Trophoblast cell (in vitro differentiated cells and primary cell): ENCODE results near the gene AFAP1L2.

ENCODE experiments used
- DNase-seq, 2 donors: peaks; one replicate each; pipeline ENCODE4 v3.0.0-alpha.2; 2016
- H2AFZ ChIP-seq: 2 replicates; pipeline ENCODE4 v1.6.1; 2013; ENCODE audit warnings: low read length, moderate library complexity, mild to moderate bottlenecking; ENCODE audit not compliant: insufficient read depth, poor library complexity
- H2AK5ac ChIP-seq: 2 replicates; pipeline ENCODE4 v1.6.1; 2013; ENCODE audit warnings: mild to moderate bottlenecking, low read length
- H2BK120ac ChIP-seq: 2 replicates; pipeline ENCODE4 v1.6.1; 2013; ENCODE audit warnings: low read length, mild to moderate bottlenecking, moderate library complexity; ENCODE audit not compliant: insufficient read depth, poor library complexity
- H2BK12ac ChIP-seq: 2 replicates; pipeline ENCODE4 v1.6.1; 2013; ENCODE audit warnings: mild to moderate bottlenecking, low read length, moderate library complexity
- H2BK5ac ChIP-seq: 2 replicates; pipeline ENCODE4 v1.6.1; 2013; ENCODE audit warnings: low read length, low read depth, moderate library complexity, mild to moderate bottlenecking; ENCODE audit not compliant: poor library complexity
- H3K14ac ChIP-seq: 2 replicates; pipeline ENCODE4 v1.6.1; 2013; ENCODE audit warnings: mild to moderate bottlenecking, low read length
- H3K18ac ChIP-seq: 2 replicates; pipeline ENCODE4 v1.6.1; 2013; ENCODE audit warnings: mild to moderate bottlenecking, low read length
- H3K23ac ChIP-seq: 2 replicates; pipeline ENCODE4 v1.6.1; 2013; ENCODE audit warnings: low read length
- H3K27ac ChIP-seq: 2 replicates; pipeline ENCODE4 v1.5.1; 2013; ENCODE audit warnings: low read depth, mild to moderate bottlenecking, inconsistent platforms, low read length, moderate library complexity
- H3K27me3 ChIP-seq: 2 replicates; pipeline ENCODE4 v1.6.1; 2013; ENCODE audit warnings: inconsistent platforms, mild to moderate bottlenecking, low read length, moderate library complexity; ENCODE audit not compliant: insufficient read depth
- H3K36me3 ChIP-seq, 2 experiments: 1 replicate in 1 of 2; 2 replicates in 1 of 2; pipeline ENCODE4 v1.6.1; 2013; ENCODE audit warnings: low read length in 2 of 2, mild to moderate bottlenecking in 2 of 2, moderate library complexity in 1 of 2; ENCODE audit not compliant: insufficient read depth in 2 of 2, control insufficient read depth in 1 of 2
- H3K4ac ChIP-seq: 2 replicates; pipeline ENCODE4 v1.6.1; 2013; ENCODE audit warnings: low read depth, mild to moderate bottlenecking, low read length, moderate library complexity
- H3K4me1 ChIP-seq, 2 experiments: 1 replicate in 1 of 2; 2 replicates in 1 of 2; pipeline ENCODE4 v1.6.1; 2013; ENCODE audit warnings: low read length in 2 of 2, mild to moderate bottlenecking in 2 of 2, moderate library complexity in 1 of 2; ENCODE audit not compliant: insufficient read depth in 2 of 2, control insufficient read depth in 1 of 2
- H3K4me2 ChIP-seq: 2 replicates; pipeline ENCODE4 v1.6.1; 2013; ENCODE audit warnings: inconsistent platforms, mild to moderate bottlenecking, low read length, moderate library complexity
- H3K4me3 ChIP-seq: 2 replicates; pipeline ENCODE4 v1.5.1; 2013; ENCODE audit warnings: mild to moderate bottlenecking, low read depth, low read length, inconsistent platforms
- H3K79me1 ChIP-seq: one replicate; pipeline ENCODE4 v1.6.1; 2013; ENCODE audit warnings: low read length
- H3K79me2 ChIP-seq: 2 replicates; pipeline ENCODE4 v1.6.1; 2013; ENCODE audit warnings: low read length, mild to moderate bottlenecking; ENCODE audit not compliant: control insufficient read depth, insufficient read depth, poor library complexity
- H3K9ac ChIP-seq: 2 replicates; pipeline ENCODE4 v1.6.1; 2013; ENCODE audit warnings: mild to moderate bottlenecking, low read length
- H3K9me3 ChIP-seq: 2 replicates; pipeline ENCODE4 v1.6.1; 2013; ENCODE audit warnings: low read depth, mild to moderate bottlenecking, control low read depth, inconsistent platforms, low read length; ENCODE audit not compliant: insufficient read depth
- H4K12ac ChIP-seq: 2 replicates; pipeline ENCODE4 v1.6.1; 2013; ENCODE audit warnings: low read depth, mild to moderate bottlenecking, low read length, moderate library complexity
- H4K8ac ChIP-seq: 2 replicates; pipeline ENCODE4 v1.6.1; 2013; ENCODE audit warnings: low read depth, mild to moderate bottlenecking, low read length, moderate library complexity
- H4K91ac ChIP-seq: one replicate; pipeline ENCODE4 v1.6.1; 2013; ENCODE audit warnings: low read depth, mild to moderate bottlenecking, low read length, moderate library complexity
- WGBS: extraction: QIAGEN DNeasy Blood & Tissue Kit; methylation state at CpG from one replicate; pipeline ENCODE4 v1.1.7; 2013; ENCODE audit warnings: missing lambda C conversion rate; ENCODE audit not compliant: insufficient read length, insufficient coverage; ENCODE audit errors: extremely low coverage; 5-methylcytosine and 5-hydroxymethylcytosine counted together

The AFAP1L2 gene

GRCh38 chr10:114406455-114406854 lies 2.2 kb upstream of the AFAP1L2 start:
- no peak overlapping the region for H3K4me3 ChIP-seq
- no peak overlapping the region for H2AK5ac ChIP-seq
- H3K4ac ChIP-seq, result no peak overlapping the region
- peaks cover 24% of the 10 kb centered on the region for H3K79me1 ChIP-seq
- DNase-seq, result no peak
- WGBS, result no CpG with 5 or more reads among the region's 1 CpG
- H3K27me3 ChIP-seq, result no peaks in the 10 kb centered on the region
- H3K9me3 ChIP-seq, result no peaks in the 10 kb centered on the region
- no peak overlapping the region for H4K12ac ChIP-seq
- peaks cover 23% of the 10 kb centered on the region for H3K79me2 ChIP-seq
- peaks cover 10 to 15% of the 10 kb centered on the region in 2 experiments for H3K4me1 ChIP-seq
- H2BK12ac ChIP-seq, result no peak overlapping the region
- no peak overlapping the region for H2BK5ac ChIP-seq
- no peak overlapping the region for H2BK120ac ChIP-seq
- no peak overlapping the region for H4K8ac ChIP-seq
- no peak overlapping the region for H3K27ac ChIP-seq
- no peak overlapping the region for H3K9ac ChIP-seq
- no peak overlapping the region for H2AFZ ChIP-seq
- no peak overlapping the region for H3K18ac ChIP-seq
- no peaks in the 10 kb centered on the region for H3K36me3 ChIP-seq
- no peak overlapping the region for H3K23ac ChIP-seq
- no peak overlapping the region for H3K4me2 ChIP-seq
- no peak overlapping the region for H3K14ac ChIP-seq
- H4K91ac ChIP-seq, result no peak overlapping the region

GRCh38 chr10:114405011-114405350 lies 679 bp upstream of the AFAP1L2 start:
- no peak for DNase-seq
- Histone ChIP-seq H3K14ac (peak overlapping the region; percentile 95), H3K18ac (peak overlapping the region; percentile 98), H3K4me1 (peaks cover 17 to 22% of the 10 kb centered on the region in 2 experiments), H4K12ac (no peak overlapping the region), H3K9me3 (no peaks in the 10 kb centered on the region), H2BK12ac (peak overlapping the region; percentile 66), H3K23ac (no peak overlapping the region), H3K9ac (no peak overlapping the region), H3K27me3 (no peaks in the 10 kb centered on the region), H2BK120ac (no peak overlapping the region), H3K27ac (no peak overlapping the region), H2AK5ac (no peak overlapping the region), H3K4me3 (peak overlapping the region; percentile 97), H4K91ac (peak overlapping the region; percentile 88), H3K4me2 (peak overlapping the region; percentile 99), H3K4ac (peak overlapping the region; percentile 98), H2BK5ac (peak overlapping the region; percentile 82), H3K79me2 (peaks cover 24% of the 10 kb centered on the region), H3K36me3 (no peaks in the 10 kb centered on the region), H4K8ac (peak overlapping the region; percentile 86), H2AFZ (peak overlapping the region; percentile 99), H3K79me1 (peaks cover 24% of the 10 kb centered on the region)
- WGBS, result no CpG with 5 or more reads among the region's 16 CpGs

- WGBS, result no CpG with 5 or more reads among the region's 44 CpGs
- H2BK12ac ChIP-seq, result peak overlapping the region; percentile 67
- H3K9me3 ChIP-seq, result no peaks in the 10 kb centered on the region
- peak overlapping the region; percentile 95 for H3K14ac ChIP-seq
- peak overlapping the region; percentile 38 for H3K27ac ChIP-seq
- peak in 1 of 2 donors; percentile 28 for DNase-seq
- H4K91ac ChIP-seq, result peak overlapping the region; percentile 88
- H2BK5ac ChIP-seq, result peak overlapping the region; percentile 82
- H4K8ac ChIP-seq, result peak overlapping the region; percentile 86
- peaks cover 24% of the 10 kb centered on the region for H3K79me1 ChIP-seq
- H3K4me2 ChIP-seq, result peak overlapping the region; percentile 99
- peak overlapping the region; percentile 98 for H3K18ac ChIP-seq
- H3K4me1 ChIP-seq, result peaks cover 19 to 26% of the 10 kb centered on the region in 2 experiments
- peak overlapping the region; percentile 64 for H2AFZ ChIP-seq
- H3K79me2 ChIP-seq, result peaks cover 28% of the 10 kb centered on the region
- H2AK5ac ChIP-seq, result peak overlapping the region; percentile 92
- H3K9ac ChIP-seq, result peak overlapping the region; percentile 78
- H3K36me3 ChIP-seq, result peaks cover 0 to under 1% of the 10 kb centered on the region in 2 experiments
- peak overlapping the region; percentile 91 for H2BK120ac ChIP-seq
- no peaks in the 10 kb centered on the region for H3K27me3 ChIP-seq
- H4K12ac ChIP-seq, result peak overlapping the region; percentile 63
- H3K4me3 ChIP-seq, result peak overlapping the region; percentile 97
- H3K23ac ChIP-seq, result no peak overlapping the region
- peak overlapping the region; percentile 98 for H3K4ac ChIP-seq
These were observed 651 bp downstream of the AFAP1L2 start for GRCh38 chr10:114403541-114404161.

GRCh38 chr10:114402871-114403540 lies 1.3 kb downstream of the AFAP1L2 start:
- H3K9me3 ChIP-seq, result no peaks in the 10 kb centered on the region
- no peak overlapping the region for H3K23ac ChIP-seq
- H2AK5ac ChIP-seq, result no peak overlapping the region
- peak overlapping the region; percentile 68 for H2BK120ac ChIP-seq
- peaks cover 30% of the 10 kb centered on the region for H3K79me2 ChIP-seq
- H4K12ac ChIP-seq, result peak overlapping the region; percentile 36
- peak overlapping the region; percentile 59 for H2BK12ac ChIP-seq
- H3K27ac ChIP-seq, result peak overlapping the region; percentile 38
- peaks cover 24% of the 10 kb centered on the region for H3K79me1 ChIP-seq
- H3K4me3 ChIP-seq, result peak overlapping the region; percentile 97
- H4K91ac ChIP-seq, result peak overlapping the region; percentile 88
- H3K18ac ChIP-seq, result peak overlapping the region; percentile 98
- peak in 1 of 2 donors; percentile 56 for DNase-seq
- peak overlapping the region; percentile 99 for H3K4me2 ChIP-seq
- peak overlapping the region; percentile 98 for H3K4ac ChIP-seq
- peak overlapping the region; percentile 78 for H3K9ac ChIP-seq
- WGBS, result no CpG with 5 or more reads among the region's 17 CpGs
- peaks cover 20 to 29% of the 10 kb centered on the region in 2 experiments for H3K4me1 ChIP-seq
- peak overlapping the region; percentile 86 for H4K8ac ChIP-seq
- peaks cover 0 to 3% of the 10 kb centered on the region in 2 experiments for H3K36me3 ChIP-seq
- H2BK5ac ChIP-seq, result peak overlapping the region; percentile 82
- H3K14ac ChIP-seq, result peak overlapping the region; percentile 48
- no peaks in the 10 kb centered on the region for H3K27me3 ChIP-seq
- H2AFZ ChIP-seq, result peak overlapping the region; percentile 64
